Natural killer cell (primary cell): Measurements from ENCODE around the gene RASSF5. TPM values are rescaled to one million over a fixed set of nuclear protein-coding genes. Genes with fewer than 3 reads are reported as not detected.

Experiments used
- ATAC-seq, 3 donors: fragments of 150-1000 bp in 2 of 3; fragments of 200-7000 bp in 1 of 3; cut with Tn5 transposase; 1 replicate in 1 of 3; 2 replicates in 2 of 3; pipeline ENCODE4 v1.10.0; 2021; ENCODE audit warnings: mild to moderate bottlenecking in 2 of 3, moderate library complexity in 2 of 3
- DNase-seq, 2 donors: peaks; one replicate each; pipeline versions ENCODE4 v3.0.0 to v3.0.0-alpha.2; 2013 to 2021; ENCODE audit warnings: mixed read lengths in 1 of 2
- H3K27ac ChIP-seq: one replicate; pipeline ENCODE4 v1.5.1; 2013; ENCODE audit warnings: mild to moderate bottlenecking, low read length
- H3K27me3 ChIP-seq: one replicate; pipeline ENCODE4 v1.6.1; 2013; ENCODE audit warnings: low read length; ENCODE audit not compliant: control insufficient read depth, insufficient read depth
- H3K36me3 ChIP-seq: one replicate; pipeline ENCODE4 v1.6.1; 2013; ENCODE audit warnings: low read length; ENCODE audit not compliant: control insufficient read depth, insufficient read depth
- H3K4me1 ChIP-seq: one replicate; pipeline ENCODE4 v1.6.1; 2013; ENCODE audit warnings: low read length; ENCODE audit not compliant: control insufficient read depth, insufficient read depth
- H3K4me3 ChIP-seq: one replicate; pipeline ENCODE4 v1.5.1; 2013; ENCODE audit warnings: low read length
- H3K9me3 ChIP-seq: one replicate; pipeline ENCODE4 v1.6.1; 2013; ENCODE audit warnings: low read length; ENCODE audit not compliant: control insufficient read depth, insufficient read depth
- H3K27ac Mint-ChIP-seq, 2 donors: one replicate each; pipeline ENCODE4 v1.8.0; 2022; ENCODE audit warnings: mild to moderate bottlenecking in 2 of 2, mixed read lengths in 2 of 2, moderate library complexity in 1 of 2
- H3K27me3 Mint-ChIP-seq, 2 donors: one replicate each; pipeline ENCODE4 v1.8.0; 2022; ENCODE audit warnings: low read depth in 2 of 2, mixed read lengths in 2 of 2
- H3K36me3 Mint-ChIP-seq: one replicate; pipeline ENCODE4 v1.8.0; 2022; ENCODE audit warnings: mixed read lengths
- H3K4me1 Mint-ChIP-seq, 2 donors: one replicate each; pipeline ENCODE4 v1.8.0; 2022; ENCODE audit warnings: mixed read lengths in 2 of 2
- H3K4me3 Mint-ChIP-seq: one replicate; pipeline ENCODE4 v1.8.0; 2022; ENCODE audit warnings: mild to moderate bottlenecking, moderate library complexity, mixed read lengths
- H3K9me3 Mint-ChIP-seq, 2 donors: one replicate each; pipeline ENCODE4 v1.8.0; 2022; ENCODE audit warnings: mixed read lengths in 2 of 2
- CTCF ChIP-seq: fragments of 200-600 bp; IDR thresholded peaks from one replicate; pipeline ENCODE4 v1.8.0; 2022; ENCODE audit warnings: antibody characterized with exemption
- WGBS: methylation state at CpG from one replicate; pipeline ENCODE4 v1.1.7; 2013; ENCODE audit warnings: missing lambda C conversion rate; ENCODE audit not compliant: insufficient coverage; 5-methylcytosine and 5-hydroxymethylcytosine counted together
- intact Hi-C: fragments of 100-400 bp; cut with micrococcal nuclease; formaldehyde crosslinking; loops from one replicate; pipeline ENCODE4 v1.14.2; 2022
- total RNA-seq, 4 donors: library from RNA; stranded (reverse); fragments of 120-200 nt in 1 of 4; gene quantifications; one replicate each; pipeline versions ENCODE4 v1.2.3 to v1.2.4, GENCODE V29; 2013 to 2022

The RASSF5 gene
- total RNA-seq, 3 donors from 2014 or later (not counting 1 experiment from before 2014, with no cell fraction given) = 231 to 333 (median 279) TPM

GRCh38 chr1:206593351-206593925, 86.1 kb downstream of the RASSF5 start:
- H3K4me3 Mint-ChIP-seq = no peak overlapping the region
- Histone ChIP-seq H3K27ac (no peak overlapping the region), H3K27me3 (no peaks in the 10 kb centered on the region), H3K4me3 (no peak overlapping the region), H3K9me3 (no peaks in the 10 kb centered on the region), H3K36me3 (peaks cover 74% of the 10 kb centered on the region), H3K4me1 (peaks cover 30% of the 10 kb centered on the region)
- intact Hi-C loops = no loop called here
- WGBS = 97% methylated on average over 6 of the region's 7 CpGs
- no peaks in the 10 kb centered on the region for H3K9me3 Mint-ChIP-seq
- no peak for TF ChIP-seq CTCF
- peaks cover 57% of the 10 kb centered on the region in 2 donors for H3K4me1 Mint-ChIP-seq
- H3K27ac Mint-ChIP-seq = peak overlapping the region; percentile 89 to 90
- H3K27me3 Mint-ChIP-seq = no peaks in the 10 kb centered on the region
- no peak for DNase-seq
- no peak for ATAC-seq
- peaks cover 6% of the 10 kb centered on the region for H3K36me3 Mint-ChIP-seq

GRCh38 chr1:206595581-206596318, 88.4 kb downstream of the RASSF5 start:
- H3K36me3 Mint-ChIP-seq = peaks cover 6% of the 10 kb centered on the region

GRCh38 chr1:206596319-206596666, 89.0 kb downstream of the RASSF5 start:
- DNase-seq = no peak

More at GRCh38 chr1:206595581-206596318, 88.4 kb downstream of the RASSF5 start:
- Histone ChIP-seq H3K4me3 (no peak overlapping the region), H3K4me1 (peaks cover 19% of the 10 kb centered on the region), H3K36me3 (peaks cover 77% of the 10 kb centered on the region), H3K27ac (no peak overlapping the region), H3K27me3 (no peaks in the 10 kb centered on the region), H3K9me3 (no peaks in the 10 kb centered on the region)
- intact Hi-C loops = no loop called here
- H3K4me1 Mint-ChIP-seq = peaks cover 34 to 35% of the 10 kb centered on the region in 2 donors
- ATAC-seq = no peak
- H3K9me3 Mint-ChIP-seq = no peaks in the 10 kb centered on the region
- H3K27ac Mint-ChIP-seq = peak overlapping the region; percentile 44 to 89
- H3K27me3 Mint-ChIP-seq = no peaks in the 10 kb centered on the region
- WGBS = 95% methylated on average over 7 of the region's 7 CpGs
- no peak for DNase-seq
- no peak for TF ChIP-seq CTCF
- H3K4me3 Mint-ChIP-seq = no peak overlapping the region

More at GRCh38 chr1:206596319-206596666, 89.0 kb downstream of the RASSF5 start:
- Mint-ChIP-seq H3K9me3 (no peaks in the 10 kb centered on the region), H3K27me3 (no peaks in the 10 kb centered on the region), H3K27ac (peak overlapping the region in 1 of 2 donors; percentile 89), H3K4me3 (no peak overlapping the region), H3K4me1 (peaks cover 28 to 30% of the 10 kb centered on the region in 2 donors), H3K36me3 (peaks cover 6% of the 10 kb centered on the region)
- Histone ChIP-seq H3K36me3 (peaks cover 76% of the 10 kb centered on the region), H3K4me3 (no peak overlapping the region), H3K4me1 (peaks cover 14% of the 10 kb centered on the region), H3K27me3 (no peaks in the 10 kb centered on the region), H3K9me3 (no peaks in the 10 kb centered on the region), H3K27ac (no peak overlapping the region)
- ATAC-seq = no peak
- intact Hi-C loops = no loop called here
- no CpG with 5 or more reads among the region's 1 CpG for WGBS
- no peak for TF ChIP-seq CTCF
